GF-D8 (cell line): ENCODE measurements around the gene KIRREL2.
"Not testable (repeated sequence)": the region's sequence is repeated elsewhere in the genome, so short reads cannot be mapped to it uniquely, and the experiment has no call there.

Source experiments
- DNase-seq: peaks from one replicate; lab custom pipeline; 2025; lab: John Stamatoyannopoulos, UW

Gene KIRREL2

GRCh38 chr19:35856546-35857149, at the start of gene KIRREL2:
Gene KIRREL2 (plus strand): TSS chr19:35856911. CDS start chr19:35857120, 209 bp downstream.
- DNase-seq, result no peak

- no peak for DNase-seq
Measured at GRCh38 chr19:35807633-35808032, 49.1 kb upstream of the KIRREL2 start.

GRCh38 chr19:35811317-35812219, 45.1 kb upstream of the KIRREL2 start:
- no peak for DNase-seq

GRCh38 chr19:35812220-35813042, 44.3 kb upstream of the KIRREL2 start, which contains the start of gene PRODH2:
Gene PRODH2 (minus strand): TSS chr19:35812845. CDS start chr19:35812805, 40 bp downstream.
- DNase-seq, result no peak

- no peak for DNase-seq
Measured at GRCh38 chr19:35813043-35813890, 43.4 kb upstream of the KIRREL2 start.

GRCh38 chr19:35816262-35816661, 40.4 kb upstream of the KIRREL2 start:
- no peak for DNase-seq

- DNase-seq, result no peak
Measured at GRCh38 chr19:35816846-35817245, 39.9 kb upstream of the KIRREL2 start.

GRCh38 chr19:35818445-35818844, 38.3 kb upstream of the KIRREL2 start:
- DNase-seq, result no peak

GRCh38 chr19:35822579-35822978, 34.1 kb upstream of the KIRREL2 start:
- DNase-seq, result peak; percentile 63

- DNase-seq, result no peak
Measured at GRCh38 chr19:35824150-35824549, 32.6 kb upstream of the KIRREL2 start.

GRCh38 chr19:35828692-35829301, 27.9 kb upstream of the KIRREL2 start:
- DNase-seq, result no peak

GRCh38 chr19:35830986-35831385, 25.7 kb upstream of the KIRREL2 start:
- DNase-seq, result no peak

GRCh38 chr19:35832054-35832453, 24.7 kb upstream of the KIRREL2 start:
- DNase-seq, result no peak

GRCh38 chr19:35833972-35834371, 22.7 kb upstream of the KIRREL2 start:
- DNase-seq, result no peak

- not testable (repeated sequence) for DNase-seq
Measured at GRCh38 chr19:35836096-35836495, 20.6 kb upstream of the KIRREL2 start.

GRCh38 chr19:35841961-35842595, 14.6 kb upstream of the KIRREL2 start:
- no peak for DNase-seq

GRCh38 chr19:35842666-35843272, 13.9 kb upstream of the KIRREL2 start:
- no peak for DNase-seq

- no peak for DNase-seq
Measured at GRCh38 chr19:35843676-35844481, 12.8 kb upstream of the KIRREL2 start.
